ENCODE measurements around the gene CCDC148. TPM values are rescaled to one million over a fixed set of nuclear protein-coding genes. Genes with fewer than 3 reads are reported as not detected.

The CCDC148 gene
- total RNA-seq, 2 donors from 2014 or later: 2.7 to 5.0 TPM

DNA sequence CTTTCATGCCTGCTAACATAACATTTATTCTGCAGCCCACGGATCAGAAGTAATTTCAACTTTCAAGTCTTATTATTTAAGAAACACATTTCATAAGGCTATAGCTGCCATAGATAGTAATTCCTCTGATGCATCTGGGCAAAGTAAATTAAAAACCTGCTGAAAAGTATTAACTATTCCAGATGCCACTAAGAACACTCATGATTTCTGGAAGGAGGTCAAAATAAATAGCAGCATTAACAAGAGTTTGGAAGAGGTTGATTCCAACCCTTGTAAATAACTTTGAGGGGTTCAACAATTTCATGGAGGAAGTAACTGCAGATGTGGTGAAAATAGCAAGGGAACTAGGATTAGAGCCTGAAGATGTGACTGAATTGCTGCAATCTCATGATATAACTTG lies 77.6 kb downstream of the CCDC148 start:
- Mint-ChIP-seq H3K27me3 (ENCODE audit: insufficient read depth) (no peaks in the 10 kb centered on the region), H3K9me3 (peaks cover 5% of the 10 kb centered on the region), H3K4me3 (no peak overlapping the region), H3K36me3 (ENCODE audit: low read depth) (no peaks in the 10 kb centered on the region), H3K4me1 (no peaks in the 10 kb centered on the region), H3K27ac (no peak overlapping the region)
- Histone ChIP-seq H3K9ac (ENCODE audit: extremely low read depth, low read length, poor library complexity, severe bottlenecking) (no peak overlapping the region), H3K27ac (ENCODE audit: low read depth, low read length) (no peak overlapping the region), H3K4me1 (ENCODE audit: control insufficient read depth, insufficient read depth, low read length) (no peaks in the 10 kb centered on the region), H3K36me3 (ENCODE audit: control insufficient read depth, insufficient read depth, low read length) (no peaks in the 10 kb centered on the region), H3K27me3 (ENCODE audit: control insufficient read depth, insufficient read depth, low read length, poor library complexity, severe bottlenecking) (no peaks in the 10 kb centered on the region), H3K9me3 (ENCODE audit: control insufficient read depth, low read length) (no peaks in the 10 kb centered on the region), H3K4me3 (ENCODE audit: low read length) (no peak overlapping the region)
- no peak for DNase-seq
- TF ChIP-seq, protein P1, sequence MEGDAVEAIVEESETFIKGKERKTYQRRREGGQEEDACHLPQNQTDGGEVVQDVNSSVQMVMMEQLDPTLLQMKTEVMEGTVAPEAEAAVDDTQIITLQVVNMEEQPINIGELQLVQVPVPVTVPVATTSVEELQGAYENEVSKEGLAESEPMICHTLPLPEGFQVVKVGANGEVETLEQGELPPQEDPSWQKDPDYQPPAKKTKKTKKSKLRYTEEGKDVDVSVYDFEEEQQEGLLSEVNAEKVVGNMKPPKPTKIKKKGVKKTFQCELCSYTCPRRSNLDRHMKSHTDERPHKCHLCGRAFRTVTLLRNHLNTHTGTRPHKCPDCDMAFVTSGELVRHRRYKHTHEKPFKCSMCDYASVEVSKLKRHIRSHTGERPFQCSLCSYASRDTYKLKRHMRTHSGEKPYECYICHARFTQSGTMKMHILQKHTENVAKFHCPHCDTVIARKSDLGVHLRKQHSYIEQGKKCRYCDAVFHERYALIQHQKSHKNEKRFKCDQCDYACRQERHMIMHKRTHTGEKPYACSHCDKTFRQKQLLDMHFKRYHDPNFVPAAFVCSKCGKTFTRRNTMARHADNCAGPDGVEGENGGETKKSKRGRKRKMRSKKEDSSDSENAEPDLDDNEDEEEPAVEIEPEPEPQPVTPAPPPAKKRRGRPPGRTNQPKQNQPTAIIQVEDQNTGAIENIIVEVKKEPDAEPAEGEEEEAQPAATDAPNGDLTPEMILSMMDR (conservative IDR thresholded peaks at IDR 0.05): no peak
- WGBS, 2 experiments (ENCODE audit: insufficient coverage in 1 of 2, insufficient read length in 1 of 2): 84 to 100% methylated on average over 1 of the region's 1 CpG

DNA sequence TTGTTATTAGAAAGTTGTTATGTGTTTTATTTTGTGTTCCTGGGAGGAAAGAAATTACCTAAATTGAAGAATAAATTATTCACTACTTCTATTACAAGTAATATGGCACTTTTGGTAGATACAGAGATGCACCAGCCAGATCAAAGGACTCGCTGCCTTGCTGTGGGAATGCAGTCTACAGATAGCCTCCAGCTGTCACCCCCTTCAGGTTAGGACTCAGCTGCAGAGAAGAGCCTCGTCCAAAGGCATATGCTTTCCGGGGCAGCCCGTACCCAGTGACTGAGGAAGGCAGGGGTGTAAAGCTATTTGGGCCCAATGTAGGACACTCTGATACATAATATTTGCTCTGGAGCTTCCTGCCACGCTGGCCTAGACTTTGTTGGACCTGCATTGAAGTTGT lies 90.2 kb downstream of the CCDC148 start:
- Mint-ChIP-seq H3K4me3 (no peak overlapping the region), H3K4me1 (no peaks in the 10 kb centered on the region), H3K36me3 (ENCODE audit: low read depth) (no peaks in the 10 kb centered on the region), H3K9me3 (peaks cover 32% of the 10 kb centered on the region), H3K27ac (no peak overlapping the region), H3K27me3 (ENCODE audit: insufficient read depth) (no peaks in the 10 kb centered on the region)
- Histone ChIP-seq H3K4me1 (ENCODE audit: control insufficient read depth, insufficient read depth, low read length) (no peaks in the 10 kb centered on the region), H3K27me3 (ENCODE audit: control insufficient read depth, insufficient read depth, low read length, poor library complexity, severe bottlenecking) (no peaks in the 10 kb centered on the region), H3K9me3 (ENCODE audit: control insufficient read depth, low read length) (no peaks in the 10 kb centered on the region), H3K9ac (ENCODE audit: extremely low read depth, low read length, poor library complexity, severe bottlenecking) (no peak overlapping the region), H3K36me3 (ENCODE audit: control insufficient read depth, insufficient read depth, low read length) (no peaks in the 10 kb centered on the region), H3K4me3 (ENCODE audit: low read length) (no peak overlapping the region), H3K27ac (ENCODE audit: low read depth, low read length) (no peak overlapping the region)
- TF ChIP-seq, protein P1 (conservative IDR thresholded peaks at IDR 0.05): no peak
- 79 to 91% methylated on average over 5 of the region's 5 CpGs for WGBS, 2 experiments (ENCODE audit: insufficient coverage in 1 of 2, insufficient read length in 1 of 2)
- DNase-seq: peak; percentile 43

DNA sequence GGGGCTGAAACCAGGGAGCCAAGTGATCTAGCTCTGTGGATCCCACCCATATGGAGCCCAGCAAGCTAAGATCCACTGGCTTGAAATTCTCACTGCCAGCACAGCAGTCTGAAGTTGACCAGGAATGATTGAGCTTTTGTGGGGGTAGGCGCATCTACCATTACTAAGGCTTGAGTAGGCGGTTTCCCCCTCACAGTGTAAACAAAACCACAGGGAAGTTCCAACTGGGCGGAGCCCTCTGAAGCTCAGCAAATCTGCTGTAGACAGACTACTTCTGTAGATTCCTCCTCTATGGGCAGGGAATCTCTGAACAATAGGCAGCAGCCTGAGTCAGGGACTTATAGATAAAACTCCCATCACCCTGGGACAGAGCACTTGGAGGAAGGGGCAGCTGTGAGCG lies 96.7 kb downstream of the CCDC148 start:
- H3K27ac ChIP-seq (ENCODE audit: low read depth, low read length): no peak overlapping the region
- H3K36me3 ChIP-seq (ENCODE audit: control insufficient read depth, insufficient read depth, low read length): no peaks in the 10 kb centered on the region
- no peak overlapping the region for H3K9ac ChIP-seq (ENCODE audit: extremely low read depth, low read length, poor library complexity, severe bottlenecking)
- Mint-ChIP-seq H3K9me3 (peaks cover 33% of the 10 kb centered on the region), H3K27me3 (ENCODE audit: insufficient read depth) (no peaks in the 10 kb centered on the region), H3K27ac (no peak overlapping the region), H3K4me3 (no peak overlapping the region), H3K4me1 (peaks cover 6% of the 10 kb centered on the region), H3K36me3 (ENCODE audit: low read depth) (no peaks in the 10 kb centered on the region)
- WGBS, 2 experiments (ENCODE audit: insufficient coverage in 1 of 2, insufficient read length in 1 of 2): 72 to 82% methylated on average over 3 to 4 of the region's 4 CpGs
- DNase-seq: peak; percentile 50
- no peaks in the 10 kb centered on the region for H3K27me3 ChIP-seq (ENCODE audit: control insufficient read depth, insufficient read depth, low read length, poor library complexity, severe bottlenecking)
- peaks cover 4% of the 10 kb centered on the region for H3K4me1 ChIP-seq (ENCODE audit: control insufficient read depth, insufficient read depth, low read length)
- H3K9me3 ChIP-seq (ENCODE audit: control insufficient read depth, low read length): no peaks in the 10 kb centered on the region
- no peak overlapping the region for H3K4me3 ChIP-seq (ENCODE audit: low read length)
- TF ChIP-seq, protein P1 (conservative IDR thresholded peaks at IDR 0.05): no peak

Measured in endodermal cell (in vitro differentiated cells).